GM23248 (cell line): ENCODE data around the gene GAS2L1.

Source experiments
- EZH2 ChIP-seq: fragments of 200-600 bp; sonication (generic); IDR thresholded peaks from 2 replicates; pipeline ENCODE4 v1.6.1; 2018; ENCODE audit warnings: antibody characterized with exemption, mild to moderate bottlenecking; ENCODE audit not compliant: insufficient read depth, poor library complexity, severe bottlenecking
- EZH2phosphoT487 ChIP-seq: fragments of 200-600 bp; sonication (generic); IDR thresholded peaks from 2 replicates; pipeline ENCODE4 v1.6.1; 2018; ENCODE audit warnings: antibody characterized with exemption, moderate library complexity, mild to moderate bottlenecking, low read depth; ENCODE audit not compliant: insufficient read depth

- TF ChIP-seq EZH2 (no peak), EZH2phosphoT487 (no peak)
Measured at GRCh38 chr22:29263791-29264276, 42.6 kb upstream of the GAS2L1 start.
